Stimulated activated naive CD4-positive, alpha-beta T cell treated with Interleukin-2 at 50 U/mL for 16 hours (primary cell): ENCODE results near the gene TBC1D2B.
A peak's percentile ranks its signal among the peaks of the same experiment; 100 is the strongest.

Experiments used
- DNase-seq: peaks from one replicate; lab custom pipeline; 2025; lab: John Stamatoyannopoulos, UW

The TBC1D2B gene

DNA sequence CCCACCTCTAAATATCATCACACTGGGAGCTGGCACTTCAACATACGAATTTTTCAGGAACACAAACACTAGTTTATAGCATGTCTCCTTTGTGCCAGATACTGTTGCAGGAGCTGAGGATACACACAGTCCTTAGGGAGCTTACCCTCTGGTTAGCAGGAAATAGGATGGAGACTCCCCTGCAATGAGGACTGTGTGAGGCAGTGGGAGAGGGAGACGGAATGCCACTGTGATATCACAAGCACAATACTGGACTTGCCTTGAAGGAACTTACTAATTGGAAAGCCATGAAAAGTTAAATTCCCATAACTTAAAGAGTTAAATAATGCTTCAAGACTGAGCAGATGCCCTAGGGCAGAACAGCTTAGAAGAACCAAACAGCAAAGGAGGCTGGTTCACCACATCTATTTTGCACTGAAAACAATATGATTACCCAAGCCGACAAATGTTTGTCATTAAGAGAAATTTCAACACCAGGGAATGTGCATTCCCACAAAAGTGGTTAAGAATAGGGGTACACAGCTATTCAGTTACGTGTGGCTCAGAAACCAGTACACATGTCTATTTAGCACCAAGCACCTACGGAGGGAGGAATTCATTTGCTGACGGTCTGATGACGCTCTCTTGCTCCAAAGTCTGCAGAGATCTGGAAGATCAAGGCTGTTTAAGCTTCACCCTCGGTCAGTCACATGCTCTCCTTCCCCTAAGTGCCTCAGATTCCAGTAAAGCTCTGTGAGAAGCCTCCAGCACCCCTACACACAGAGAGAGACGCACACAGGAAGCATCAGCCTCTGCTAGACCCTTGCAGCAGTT, 5.2 kb downstream of the TBC1D2B start:
- no peak for DNase-seq

GRCh38 chr15:78071383-78071782, 6.1 kb downstream of the TBC1D2B start:
- DNase-seq, result no peak

- peak; percentile 29 for DNase-seq
Observed at GRCh38 chr15:78070049-78070700, 7.3 kb downstream of the TBC1D2B start.

DNA sequence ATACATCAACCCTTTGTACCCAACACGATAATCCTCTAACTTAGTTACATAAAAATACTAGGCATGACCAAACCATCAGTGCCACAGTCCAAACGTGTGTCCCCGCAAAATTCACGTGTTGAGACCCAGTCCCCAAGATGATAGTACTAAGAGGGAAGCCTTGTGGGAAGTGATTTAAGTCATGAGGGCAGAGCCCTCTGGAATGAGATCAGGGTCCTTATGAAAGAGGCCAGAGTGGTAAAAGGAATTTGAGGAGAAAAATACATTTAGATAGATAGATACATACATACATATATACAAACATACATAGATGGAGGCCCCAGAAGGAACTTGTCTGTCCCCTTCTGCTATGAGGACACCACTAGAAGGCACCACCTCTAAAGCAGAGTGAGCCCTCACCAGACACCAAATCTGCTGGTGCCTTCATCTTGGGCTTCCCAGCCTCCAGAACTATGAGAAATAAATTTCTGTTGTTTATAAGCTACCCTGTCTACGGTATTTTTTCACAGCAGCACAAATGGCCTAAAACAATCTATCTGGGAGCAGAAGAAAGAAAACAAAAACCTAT, 8.0 kb downstream of the TBC1D2B start:
- DNase-seq, result no peak

DNA sequence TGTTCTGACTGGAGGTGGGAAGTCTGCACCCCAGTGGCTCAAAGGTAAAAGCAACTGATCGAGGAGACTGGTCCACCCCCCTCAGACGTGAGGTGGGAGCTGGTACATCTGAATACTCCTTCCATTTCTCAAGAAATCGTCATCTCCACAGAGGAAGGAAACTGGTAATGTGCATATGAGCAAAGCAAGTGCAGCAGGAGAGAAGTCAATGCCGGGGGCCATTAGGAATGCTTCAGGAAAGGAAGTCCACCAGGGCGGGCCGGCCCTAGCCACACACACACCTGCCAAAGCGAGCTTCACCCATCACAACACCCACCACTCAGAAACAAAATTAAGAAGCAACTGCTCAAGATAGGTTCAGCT, 8.5 kb downstream of the TBC1D2B start:
- DNase-seq, result no peak

- DNase-seq, result no peak
Observed at GRCh38 chr15:78067328-78068228, 9.9 kb downstream of the TBC1D2B start.

DNA sequence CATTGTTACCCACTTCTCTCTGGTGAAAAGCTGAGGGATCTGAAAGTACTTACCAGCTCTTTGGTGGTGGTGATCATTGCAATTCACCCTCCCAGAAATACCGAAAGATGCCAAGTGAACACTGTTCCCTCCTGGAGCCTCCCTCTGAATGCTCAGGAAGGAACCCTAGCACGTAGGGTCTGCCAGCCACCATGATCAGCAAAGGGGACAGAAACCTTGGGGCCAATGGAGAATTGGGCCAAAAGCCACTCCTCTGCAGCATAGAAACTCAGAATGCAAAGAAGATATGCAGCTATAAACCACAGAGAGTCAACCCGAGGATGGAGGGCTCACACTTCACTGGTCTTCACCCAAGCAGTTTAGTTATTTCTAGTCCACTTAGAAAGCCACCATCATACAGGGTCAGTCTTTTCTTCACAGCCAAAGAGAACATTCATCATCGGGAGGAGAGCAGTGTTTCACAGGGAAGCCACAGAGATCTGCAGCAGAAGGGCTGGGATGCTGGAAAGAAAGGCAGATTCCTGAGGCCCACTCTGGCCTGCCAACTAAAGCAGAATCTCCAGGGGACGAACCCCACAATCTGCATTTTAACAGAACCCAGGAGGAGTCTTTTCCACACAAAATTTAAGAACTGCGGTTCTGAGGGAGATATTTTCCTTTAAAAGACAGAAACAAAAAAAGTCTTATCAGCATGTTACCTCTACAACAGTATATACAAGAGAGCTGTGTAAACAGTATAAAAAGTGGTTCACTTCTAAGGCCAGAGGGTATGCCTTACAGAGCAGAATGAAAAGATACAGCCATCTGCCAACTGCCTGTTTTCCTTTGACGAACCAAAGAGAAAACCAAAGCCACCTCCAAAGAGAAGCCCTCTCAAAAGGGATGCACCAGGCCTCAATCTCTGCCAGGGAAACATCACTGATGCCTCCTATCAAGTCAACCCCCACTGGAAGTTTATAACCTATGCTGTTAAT, 11.3 kb downstream of the TBC1D2B start:
- no peak for DNase-seq

DNA sequence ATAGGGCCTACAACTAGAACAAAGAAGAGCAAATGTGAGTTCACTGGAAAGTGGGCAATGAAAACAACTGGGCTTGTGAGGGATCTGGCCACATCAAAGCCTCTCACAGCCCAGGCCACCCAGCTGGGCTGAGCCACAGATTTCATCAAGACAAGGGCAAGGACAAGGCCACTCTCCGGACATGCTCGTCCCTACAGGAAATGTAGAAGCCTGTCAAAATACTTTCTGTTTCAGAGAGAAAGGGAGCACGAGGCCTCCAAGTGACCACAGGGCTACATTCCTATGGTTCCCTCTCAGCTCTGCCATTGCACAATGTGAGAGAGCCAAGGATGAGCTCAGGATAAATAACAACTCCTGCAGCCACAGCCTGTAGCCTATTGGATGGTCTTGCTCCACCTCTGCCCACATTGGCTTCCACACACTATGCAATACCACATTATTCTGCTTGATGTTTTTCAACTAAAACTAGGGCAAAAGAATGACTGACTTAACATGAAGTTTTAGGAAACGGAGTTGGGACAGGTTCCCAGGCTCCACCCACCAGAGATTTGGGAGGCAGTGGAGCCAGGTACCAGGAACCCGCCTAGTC, 12.1 kb downstream of the TBC1D2B start:
- DNase-seq, result no peak

- no peak for DNase-seq
Observed at GRCh38 chr15:78064544-78064943, 13.0 kb downstream of the TBC1D2B start.

GRCh38 chr15:78063970-78064385, 13.5 kb downstream of the TBC1D2B start:
- no peak for DNase-seq

- DNase-seq, result no peak
Observed at GRCh38 chr15:78063217-78063616, 14.3 kb downstream of the TBC1D2B start.

DNA sequence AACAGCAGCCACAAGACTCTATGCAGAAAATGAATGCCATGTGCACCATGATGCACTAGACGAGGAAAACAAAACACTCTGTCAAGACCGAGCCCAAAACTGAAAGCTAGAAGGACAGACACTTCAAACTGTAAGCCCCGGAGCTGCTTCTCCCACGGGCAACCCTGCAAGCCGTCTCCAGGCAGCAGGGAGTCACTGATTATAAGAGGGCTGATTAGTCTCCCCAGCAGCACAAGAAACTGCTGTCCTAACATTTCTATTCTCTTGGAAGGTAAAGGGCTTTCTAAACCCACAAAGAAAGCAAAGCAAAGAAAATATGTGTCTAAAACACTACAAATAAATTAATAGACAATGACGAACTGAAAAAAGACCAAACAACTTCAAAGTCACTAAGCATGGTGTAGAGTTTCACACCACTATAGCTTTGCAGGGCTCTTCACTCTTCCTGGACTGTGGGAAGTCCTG, 15.5 kb downstream of the TBC1D2B start:
- peak; percentile 27 for DNase-seq

DNA sequence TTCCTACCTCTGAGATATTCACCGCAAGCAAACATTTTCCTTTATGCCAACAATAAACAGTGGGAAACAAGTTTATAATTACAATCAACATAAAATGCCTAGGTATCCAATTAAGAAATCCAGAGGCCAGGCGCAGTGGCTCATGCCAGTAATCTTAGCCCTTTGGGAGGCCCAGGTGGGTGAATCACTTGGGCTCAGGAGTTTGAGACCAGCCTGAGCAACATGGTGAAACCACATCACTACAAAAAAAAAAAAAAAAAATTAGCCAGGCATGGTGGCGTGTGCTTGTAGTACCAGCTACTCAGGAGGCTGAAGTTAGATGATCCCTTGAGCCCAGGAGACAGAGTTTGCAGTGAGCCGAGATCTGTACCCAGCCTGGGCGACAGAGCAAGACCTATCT, 17.3 kb downstream of the TBC1D2B start:
- DNase-seq, result no peak

DNA sequence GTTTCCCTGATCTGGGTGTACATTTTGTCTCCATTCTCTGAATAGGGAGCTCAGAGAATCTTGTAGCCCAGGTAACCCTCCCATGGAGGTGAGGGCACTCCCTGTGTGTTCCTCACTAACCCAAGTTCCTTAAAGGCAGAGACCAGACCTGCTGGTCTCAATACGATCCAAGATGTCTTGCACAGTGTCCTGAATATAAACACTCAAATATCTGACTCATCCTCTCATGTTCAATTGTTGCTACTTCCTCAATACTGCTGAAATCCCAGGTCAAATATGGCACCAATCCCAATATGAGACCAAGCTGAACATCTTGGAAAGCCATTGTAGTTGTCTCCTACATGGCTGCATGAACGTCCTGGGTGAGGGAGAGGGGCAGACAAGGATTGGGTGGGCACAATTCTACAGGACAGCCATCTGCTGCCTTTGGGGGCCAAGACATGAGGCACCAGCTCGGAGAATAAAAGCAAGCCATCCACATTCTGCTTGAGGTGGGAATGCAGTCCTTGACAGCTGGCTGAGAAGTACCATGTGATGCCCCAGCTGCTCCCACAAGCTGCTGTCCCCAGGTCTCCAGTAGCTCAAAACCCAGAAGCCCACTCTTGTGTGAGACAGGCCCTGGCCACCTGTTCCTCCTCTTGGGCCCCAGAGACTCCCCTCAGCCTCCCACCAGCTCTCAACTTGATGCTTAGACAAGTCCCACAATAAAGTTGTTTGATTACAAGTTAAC, 18.2 kb downstream of the TBC1D2B start:
- no peak for DNase-seq

DNA sequence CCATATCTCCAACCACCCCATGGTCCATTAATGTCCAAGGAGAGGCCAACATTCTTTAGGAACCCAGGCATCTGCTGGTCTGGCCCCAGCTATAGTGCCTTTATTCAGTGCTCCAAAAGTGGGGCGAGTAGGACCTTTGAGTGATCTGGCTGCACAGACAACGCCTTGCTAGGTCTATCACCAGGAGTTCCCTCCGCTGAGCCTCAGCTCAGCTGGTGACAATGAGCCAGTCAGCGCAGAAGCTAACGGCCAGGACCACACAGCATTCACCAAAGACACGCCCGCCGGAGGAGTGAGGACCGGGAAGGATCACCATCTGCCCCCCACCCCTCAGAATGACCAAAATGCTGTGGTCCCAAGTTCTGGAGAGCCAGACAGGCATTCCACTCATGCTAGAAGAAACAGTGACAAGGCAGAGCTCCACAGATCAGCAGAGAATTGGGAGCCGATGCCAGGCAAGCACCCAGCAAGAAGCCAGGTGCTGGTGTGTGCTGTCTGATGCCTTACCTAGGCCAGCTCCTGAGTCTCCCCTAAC, 19.0 kb downstream of the TBC1D2B start:
- DNase-seq, result no peak

DNA sequence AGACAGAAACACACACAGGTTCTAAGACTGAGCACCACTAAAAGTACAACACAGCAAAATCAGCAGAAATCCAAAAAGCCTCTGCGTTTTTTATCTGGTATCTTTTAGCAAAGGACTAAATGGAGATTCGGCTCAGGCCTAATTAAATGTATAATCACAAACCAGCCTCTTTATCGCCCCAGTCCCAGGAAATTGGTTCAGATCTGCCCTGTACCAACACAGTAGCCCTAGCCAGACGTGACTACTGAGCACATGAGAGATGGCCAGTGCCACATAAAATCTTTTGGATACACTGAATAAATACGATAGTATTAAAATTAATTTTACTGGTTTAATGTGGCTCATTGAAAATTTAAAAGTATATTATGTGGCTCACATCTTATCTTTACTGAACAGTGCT, 19.7 kb downstream of the TBC1D2B start:
- no peak for DNase-seq

GRCh38 chr15:78056714-78057269, 20.7 kb downstream of the TBC1D2B start:
- DNase-seq, result no peak

DNA sequence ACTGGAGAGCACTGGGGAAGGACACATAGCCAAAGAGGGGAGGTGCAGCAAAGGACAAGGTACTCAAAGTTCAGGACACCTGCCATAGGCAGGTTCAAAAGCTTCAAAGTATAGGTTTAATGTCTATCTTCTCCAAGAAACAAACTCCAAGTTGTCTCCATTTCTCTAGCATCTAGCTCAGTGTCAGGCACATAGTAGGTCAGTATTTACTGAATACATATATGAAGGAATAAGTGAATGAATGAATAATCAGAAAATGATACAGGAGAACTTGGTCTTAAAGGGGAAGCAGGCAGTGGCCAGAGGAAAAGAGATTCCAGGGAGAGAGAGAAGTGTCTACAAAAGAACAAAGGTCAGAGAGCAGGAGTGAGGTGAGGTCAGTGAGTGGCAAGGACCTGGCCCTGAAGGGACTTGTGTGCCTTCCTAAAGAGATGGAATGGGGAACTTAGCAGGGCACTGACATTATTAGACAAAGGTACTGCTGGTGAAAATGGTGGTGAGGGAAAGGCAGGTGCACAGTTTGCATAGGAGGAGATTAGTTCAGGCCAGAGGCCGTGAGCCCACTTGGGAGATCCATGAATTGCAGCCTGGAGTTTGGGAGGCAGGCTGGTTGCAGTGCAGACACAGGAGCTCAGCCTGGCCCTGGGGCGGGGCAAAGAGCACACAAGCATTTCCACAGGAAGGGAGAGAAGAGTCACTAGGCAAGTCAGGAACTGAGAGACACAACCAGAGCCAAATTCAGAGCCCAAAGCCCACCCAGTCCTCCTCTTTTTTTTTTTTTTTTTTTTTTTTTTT, 21.4 kb downstream of the TBC1D2B start:
- no peak for DNase-seq
